Measurements from ENCODE around the gene TSEN2. TPM values are rescaled to one million over a fixed set of nuclear protein-coding genes. Genes with fewer than 3 reads are reported as not detected.

Gene TSEN2
- total and polyA plus RNA-seq, 9 of the 15 experiments (the other 6 are each of a cell fraction or from before 2014, with no cell fraction given): 38.5 to 76.3 (median 46.6) TPM

- H3K79me2 ChIP-seq (ENCODE audit: control insufficient read depth, insufficient read depth, low read length): peaks cover 46% of the 10 kb centered on the region
- H4K20me1 ChIP-seq (replicated peaks; ENCODE audit: control insufficient read depth, insufficient read depth, low read length): no peaks in the 10 kb centered on the region
- peak overlapping the region; percentile 94 for H3K4me2 ChIP-seq (ENCODE audit: insufficient read depth, low read length)
- peak in 1 of 4 experiments; percentile 32 for DNase-seq (ENCODE audit: extremely low read depth in 1 of 4, low spot score in 3 of 4)
- ATAC-seq: peak; percentile 19
- peaks cover 0 to 5% of the 10 kb centered on the region in 2 experiments; a peak in 2 of 5 replicates for H3K27me3 ChIP-seq (ENCODE audit: control insufficient read depth in 2 of 2, insufficient read depth in 2 of 2, low read length in 2 of 2)
- intact Hi-C loops (cut with micrococcal nuclease): loop anchor here (2.0 to 10.0 kb wide), 4 partner anchors 237 to 510 kb away; no protein-coding TSS in a partner anchor
- H3K9me3 ChIP-seq (replicated peaks; ENCODE audit: control insufficient read depth, insufficient read depth, low read depth, low read length): no peaks in the 10 kb centered on the region
- H3K4me1 ChIP-seq (replicated peaks in 1 of 2; ENCODE audit: control insufficient read depth in 2 of 2, insufficient read depth in 2 of 2, low read length in 2 of 2): peaks cover 19 to 22% of the 10 kb centered on the region in 2 experiments
- H3K9ac ChIP-seq (ENCODE audit: insufficient read depth in 1 of 2, low read depth in 2 of 2, low read length in 2 of 2): peak overlapping the region; percentile 87 to 98
- BruUV-seq (replicated peaks): no TSS peak
- H3K4me3 ChIP-seq: peak overlapping the region; percentile 82
- H3K27ac ChIP-seq (ENCODE audit: extremely low read depth, low read depth, low read length): peak overlapping the region; percentile 84
- TF ChIP-seq CHD1 (IDR thresholded peaks at IDR 0.05; ENCODE audit: low read length) (peak; percentile 3), MGA (IDR thresholded peaks at IDR 0.05) (no peak), PHF8 (IDR thresholded peaks at IDR 0.05; ENCODE audit: borderline replicate concordance, low read length) (no peak), ZNF224 (CRISPR knock-in tag; IDR thresholded peaks at IDR 0.05) (no peak), DMBX1 (CRISPR knock-in tag; IDR thresholded peaks at IDR 0.05; ENCODE audit: borderline replicate concordance) (no peak), LCOR (CRISPR knock-in tag; IDR thresholded peaks at IDR 0.05) (no peak), JUNB (CRISPR knock-in tag; conservative IDR thresholded peaks at IDR 0.05) (no peak)
- no peaks in the 10 kb centered on the region for H3K9me1 ChIP-seq (ENCODE audit: control insufficient read depth, insufficient read depth, low read length)
- ChIA-PET CTCF (ENCODE audit: low intra/inter-chr PET ratio) (no interaction called here), POLR2A (interaction anchor here (0.6 to 2.6 kb wide), 8 partner anchors 9 to 290 kb away, joined by 3 to 8 read pairs (median 4); no protein-coding TSS in a partner anchor)
- in situ Hi-C loops (cut with MboI): loop anchor here (5.0 kb wide), 1 partner anchor 348 kb away; no protein-coding TSS in a partner anchor
- peak overlapping the region; percentile 99 for H2AFZ ChIP-seq (ENCODE audit: low read depth, low read length)
- WGBS (ENCODE audit: insufficient coverage, low coverage, missing lambda C conversion rate): 0% methylated on average over 5 of the region's 5 CpGs
- FAIRE-seq: no peak
- peaks cover 39% of the 10 kb centered on the region for H3K36me3 ChIP-seq (ENCODE audit: control insufficient read depth, insufficient read depth, low read length)
Measured at GRCh38 chr3:12484983-12485327, 675 bp downstream of the TSEN2 start.

Data from K562 (cell line).